NCI-H146 treated with DMSO at 0.1 percent for 48 hours (cell line): Measurements from ENCODE around the gene TSPOAP1.
A peak's percentile ranks its signal among the peaks of the same experiment; 100 is the strongest.

Experiments used
- DNase-seq: peaks from one replicate; lab custom pipeline; 2025; ENCODE audit not compliant: unreplicated experiment; lab: John Stamatoyannopoulos, UW

The TSPOAP1 gene

DNA sequence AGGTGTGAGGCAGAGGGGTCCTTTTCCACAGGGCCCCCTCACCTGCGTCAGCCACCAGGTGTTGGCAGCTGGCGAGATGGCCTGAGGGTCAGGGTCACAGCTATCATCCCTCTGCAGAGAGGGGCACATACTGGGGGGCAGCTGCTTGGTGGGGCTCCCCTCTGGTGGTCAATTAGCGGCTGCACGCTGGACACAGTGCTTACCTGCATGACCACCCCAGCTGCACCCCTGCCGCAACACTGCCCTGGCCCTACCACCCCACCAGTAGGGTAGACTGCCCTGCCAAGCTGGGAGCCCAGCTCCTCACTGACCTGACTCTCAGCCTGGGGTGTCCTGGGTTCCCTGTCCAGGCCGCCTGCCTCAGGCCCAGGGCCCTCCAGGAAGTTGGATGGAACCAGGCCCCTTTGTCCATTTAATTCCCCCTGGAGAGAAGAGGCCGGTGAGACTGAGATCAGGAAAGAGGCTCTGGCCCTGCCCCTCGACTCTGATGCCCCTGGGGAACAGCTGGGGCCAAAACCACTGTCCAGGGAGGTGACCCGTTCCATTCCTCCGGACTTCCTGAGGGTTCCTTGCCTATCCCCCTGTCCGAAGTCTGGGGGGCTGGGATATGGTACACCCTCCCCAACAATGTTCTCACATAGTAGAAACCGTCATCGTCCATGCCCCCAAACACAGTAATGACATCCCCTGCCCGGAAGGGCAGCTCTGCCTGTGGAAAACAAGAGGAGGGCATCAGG is 23.7 kb downstream of the TSPOAP1 start:
- no peak for DNase-seq

DNA sequence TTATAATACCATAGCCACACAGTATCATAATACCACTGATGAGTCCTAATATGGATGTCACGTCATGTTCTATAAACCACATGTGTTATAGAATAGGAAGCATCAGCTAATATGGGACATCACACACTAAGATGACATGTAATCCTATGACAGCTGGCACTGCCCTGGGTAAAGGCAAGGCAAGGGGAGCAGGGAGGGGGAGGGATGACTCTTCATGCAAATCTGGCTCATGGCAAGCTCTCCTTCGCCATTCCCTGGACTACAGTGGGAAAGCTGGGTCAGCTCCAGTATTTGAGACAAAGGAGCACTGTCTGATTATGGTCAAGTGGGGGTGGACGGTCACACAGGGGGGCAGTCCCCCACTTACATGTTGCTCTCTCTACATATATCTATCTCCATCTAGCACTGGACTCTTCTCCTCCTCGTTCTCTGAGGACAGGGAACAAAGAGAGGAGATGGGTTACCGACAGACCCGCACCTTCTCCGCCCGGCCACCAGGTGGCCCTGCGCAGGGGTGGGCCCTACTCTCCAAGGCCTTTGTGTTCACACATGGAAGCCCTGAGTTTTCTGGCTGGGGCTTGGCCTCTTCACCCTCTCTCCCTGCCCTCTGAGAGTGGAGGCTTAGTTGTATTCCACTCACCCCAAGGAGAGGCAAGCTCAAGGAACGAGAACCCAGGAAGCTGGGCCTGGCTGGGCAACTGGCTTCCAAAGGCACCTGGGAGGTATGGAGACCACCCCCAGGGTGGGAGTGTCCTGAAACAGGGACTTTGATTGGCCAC is 24.4 kb downstream of the TSPOAP1 start:
- DNase-seq, result peak; percentile 27

DNA sequence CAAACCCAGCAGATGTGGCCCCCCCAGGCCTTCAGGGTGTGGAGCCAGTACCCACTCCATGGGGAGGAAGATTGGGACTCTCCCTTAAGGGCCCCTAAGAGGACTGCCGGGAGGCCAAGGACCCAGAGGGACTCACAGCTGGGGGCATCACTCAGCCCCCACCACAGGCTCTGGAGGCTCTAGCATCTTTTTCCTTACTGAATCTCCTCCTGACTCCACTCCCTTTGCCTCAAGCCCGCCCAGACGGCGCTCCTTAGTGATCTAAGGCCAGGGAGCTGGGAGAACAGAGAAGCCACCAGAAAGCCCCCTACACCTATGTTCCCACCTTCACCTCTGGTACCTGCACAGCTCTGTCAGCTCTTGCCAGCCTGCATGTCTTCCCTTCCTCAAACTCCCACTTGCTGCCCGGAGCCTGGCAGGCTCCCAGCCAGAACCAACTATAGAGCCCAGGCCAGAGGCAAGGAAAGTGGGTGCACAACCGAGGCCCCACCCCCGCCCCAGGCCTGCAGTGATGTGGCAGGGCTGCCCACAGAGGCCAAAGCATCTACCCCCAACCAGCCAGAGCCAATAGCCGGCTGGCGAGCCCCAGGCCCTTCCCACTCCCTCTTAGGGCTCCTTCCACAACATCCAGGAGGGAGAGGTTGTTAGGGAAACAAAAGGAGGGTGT is 25.5 kb downstream of the TSPOAP1 start:
- DNase-seq, result no peak

DNA sequence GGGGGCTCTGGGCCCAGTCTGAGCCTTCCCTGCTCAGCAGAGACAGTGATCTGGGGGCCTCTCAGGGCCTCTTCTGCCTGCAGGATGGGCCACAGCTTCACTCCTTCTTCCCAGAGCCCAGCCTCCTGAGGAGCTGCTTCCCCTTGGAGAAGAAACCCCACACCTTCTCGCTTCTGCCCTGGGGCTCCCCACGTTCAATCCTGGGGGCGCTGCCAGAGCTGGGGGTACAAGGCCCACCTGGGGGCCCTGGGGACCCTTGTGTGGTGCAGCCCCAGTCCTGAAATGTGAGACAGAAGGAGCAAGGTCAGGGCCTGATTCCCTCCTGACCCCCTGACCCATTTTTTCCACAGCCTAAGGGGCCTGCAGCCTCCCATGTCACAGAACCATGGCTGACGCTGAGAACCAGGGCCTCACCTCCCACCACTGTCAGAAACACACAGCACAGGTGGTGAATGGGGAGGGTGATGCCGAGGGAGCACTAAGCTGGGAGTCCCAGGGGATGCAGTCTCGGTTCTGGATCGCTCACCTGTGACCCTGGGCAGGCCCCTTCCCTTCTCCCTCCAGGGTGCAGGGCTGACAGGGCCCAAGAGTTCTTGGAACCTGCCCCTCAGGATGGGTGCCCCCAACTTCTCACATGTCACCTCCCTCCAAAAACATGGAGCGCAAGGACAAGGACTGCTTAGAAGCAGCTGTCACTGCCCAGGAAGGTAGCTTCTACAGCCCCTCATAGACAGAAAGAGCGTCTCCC is 26.2 kb downstream of the TSPOAP1 start:
- DNase-seq, result no peak

DNA sequence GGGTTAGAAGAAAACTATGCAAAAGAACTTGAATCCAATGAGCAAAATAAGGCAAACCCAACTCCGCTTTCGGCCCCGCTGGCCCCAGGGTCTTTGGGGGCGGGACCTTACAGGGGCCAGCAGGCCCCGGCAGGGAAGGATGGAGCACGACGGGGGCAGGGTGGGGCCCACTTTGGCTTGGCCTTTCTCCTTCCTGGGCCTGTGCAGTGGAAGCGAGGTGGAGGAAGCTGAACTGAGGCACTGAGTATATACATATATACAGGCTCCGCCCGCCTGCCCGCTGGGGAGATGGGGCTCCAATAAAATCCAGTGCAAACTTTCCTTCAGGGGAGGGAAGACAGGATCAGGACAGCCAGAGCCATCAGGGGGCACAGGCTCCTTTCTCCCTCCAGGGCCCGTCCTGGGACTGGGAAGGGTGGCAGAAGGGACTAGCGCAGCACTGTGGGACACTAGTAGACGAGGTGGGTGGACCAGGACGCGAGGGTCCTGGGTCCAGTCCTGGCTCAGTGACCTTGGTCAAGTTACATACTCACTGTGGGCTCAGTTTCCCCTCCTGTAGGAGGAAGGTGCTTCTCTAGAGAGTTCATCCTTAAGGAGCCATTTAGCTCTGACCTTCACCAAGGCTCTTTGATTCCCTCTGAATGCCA is 27.0 kb downstream of the TSPOAP1 start:
- DNase-seq, result no peak

DNA sequence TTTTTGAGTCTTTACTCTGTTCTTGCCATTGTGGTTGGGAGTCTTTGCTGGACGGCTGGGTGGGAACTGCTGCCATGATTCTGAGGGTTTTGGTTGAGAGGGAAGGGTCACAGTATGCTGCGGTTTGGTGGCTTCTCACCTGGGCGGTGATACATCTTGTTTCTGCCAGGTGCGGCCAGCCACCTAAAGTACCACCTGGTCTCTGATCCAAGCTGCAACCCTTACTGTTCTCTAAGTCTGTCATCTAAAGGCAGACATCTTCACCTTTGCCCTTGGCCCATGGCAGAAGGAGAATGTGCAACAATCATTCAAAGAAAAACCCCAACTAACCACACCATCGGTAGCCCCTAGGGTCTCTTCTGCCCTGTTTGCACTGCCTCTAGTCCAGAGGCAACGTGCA is 28.3 kb downstream of the TSPOAP1 start:
- DNase-seq, result no peak

DNA sequence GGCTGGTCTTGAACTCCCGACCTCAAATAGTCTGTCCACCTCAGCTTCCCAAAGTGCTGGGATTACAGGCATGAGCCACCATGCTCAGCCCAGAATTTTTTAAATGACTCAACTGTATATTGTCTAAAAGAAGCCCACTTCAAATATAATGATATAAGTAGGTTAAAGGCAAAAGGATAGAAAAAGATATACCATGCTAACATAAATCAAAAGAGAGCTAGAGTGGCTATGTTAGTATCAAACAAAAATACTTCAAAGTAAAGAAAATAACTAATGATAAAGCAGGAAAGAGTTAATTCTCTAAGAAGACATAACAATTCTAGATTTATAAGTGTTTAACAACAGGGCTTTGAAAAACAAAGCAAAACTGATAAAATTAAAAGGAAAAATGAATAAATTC is 34.6 kb downstream of the TSPOAP1 start:
- no peak for DNase-seq

DNA sequence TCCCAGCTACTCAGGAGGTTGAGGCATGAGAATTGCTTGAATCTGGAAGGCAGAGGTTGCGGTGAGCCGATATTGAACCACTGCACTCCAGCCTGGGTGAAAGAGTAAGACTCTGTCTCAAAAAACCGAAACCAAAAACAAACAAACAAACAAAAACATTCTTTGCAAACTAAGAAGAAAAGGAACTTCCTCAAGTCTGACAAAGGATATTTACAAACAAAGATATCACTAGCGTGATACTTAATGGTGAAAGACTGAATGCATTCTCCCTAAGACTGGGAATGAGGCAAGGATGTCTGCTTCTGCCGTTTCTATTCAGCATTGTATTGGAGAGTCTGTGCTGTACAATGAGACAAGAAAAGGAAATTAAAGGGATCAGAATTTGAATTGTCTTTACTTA is 37.3 kb downstream of the TSPOAP1 start:
- DNase-seq, result no peak

DNA sequence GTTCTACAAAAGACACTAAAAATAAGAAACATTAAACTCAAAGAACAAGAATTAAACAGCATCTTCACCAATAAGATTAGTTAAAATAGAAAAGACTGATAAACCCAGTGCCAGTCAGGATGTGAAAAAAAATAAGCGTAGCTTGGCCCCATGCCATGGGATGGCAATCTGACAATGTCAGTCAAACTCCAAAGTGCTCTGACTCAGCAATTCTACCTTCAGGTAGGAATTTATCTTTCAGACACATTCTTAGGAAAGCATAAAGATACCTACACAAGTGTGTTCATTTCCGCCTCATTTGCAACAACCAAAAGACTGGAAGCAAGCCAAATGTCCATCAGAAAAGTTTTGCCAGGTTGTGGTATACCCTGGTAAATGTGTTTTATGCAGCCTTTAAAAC is 38.7 kb downstream of the TSPOAP1 start:
- no peak for DNase-seq

DNA sequence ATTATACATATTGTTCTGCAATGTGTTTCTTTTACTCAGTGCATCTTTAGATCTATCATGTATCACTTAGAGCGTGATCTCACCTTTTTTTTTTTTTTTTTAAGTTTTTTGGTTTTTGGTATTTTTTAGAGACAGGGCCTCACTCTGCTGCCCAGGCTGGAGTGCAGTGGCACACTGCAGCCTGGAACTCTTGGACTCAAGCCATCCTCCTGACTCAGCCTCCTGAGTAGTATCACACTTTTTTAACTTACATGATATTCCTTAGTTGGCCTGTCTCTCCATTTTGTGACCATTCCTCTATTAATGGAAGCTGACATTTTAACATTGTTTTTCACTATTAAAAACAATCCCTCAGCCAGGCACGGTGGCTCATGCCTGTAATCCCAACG is 43.2 kb downstream of the TSPOAP1 start:
- DNase-seq, result no peak

DNA sequence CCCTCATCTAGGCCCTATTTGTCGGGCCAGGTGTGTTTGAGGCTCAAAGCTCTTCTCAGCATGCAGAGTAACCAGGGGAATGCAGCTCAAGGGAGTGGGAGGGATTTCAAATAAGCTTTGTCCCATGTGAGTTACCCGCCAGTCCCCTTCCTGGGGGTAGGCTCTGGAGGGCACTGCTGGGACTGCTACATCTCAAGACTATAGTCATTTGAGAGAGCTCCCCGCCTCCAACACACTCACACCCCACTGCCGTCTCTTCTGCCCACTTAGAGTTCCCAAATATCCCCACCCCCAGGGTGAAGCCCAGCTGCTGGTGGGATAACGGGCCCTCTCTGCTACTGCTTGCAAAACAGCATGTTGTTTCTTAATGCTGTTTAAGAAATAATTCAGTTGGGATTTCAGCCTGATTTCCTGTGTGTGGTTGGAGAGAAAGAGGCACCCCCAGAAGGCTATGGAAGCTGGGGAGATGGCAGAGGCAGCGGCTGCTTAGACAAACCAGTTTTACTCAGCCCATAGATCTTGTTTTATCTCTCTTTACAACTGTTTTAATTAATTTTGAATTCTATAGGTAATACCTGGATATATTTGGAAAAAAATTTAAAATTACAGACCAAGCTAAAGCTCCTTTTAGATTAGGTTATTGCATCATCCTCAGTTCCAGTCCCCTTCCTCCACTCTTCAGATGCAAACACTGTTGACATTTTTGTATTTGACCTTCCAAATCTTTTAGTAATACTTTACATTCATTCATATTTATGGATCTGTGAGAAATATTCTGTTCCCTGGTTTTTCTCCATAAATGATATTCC is 43.8 kb downstream of the TSPOAP1 start:
- DNase-seq, result no peak

DNA sequence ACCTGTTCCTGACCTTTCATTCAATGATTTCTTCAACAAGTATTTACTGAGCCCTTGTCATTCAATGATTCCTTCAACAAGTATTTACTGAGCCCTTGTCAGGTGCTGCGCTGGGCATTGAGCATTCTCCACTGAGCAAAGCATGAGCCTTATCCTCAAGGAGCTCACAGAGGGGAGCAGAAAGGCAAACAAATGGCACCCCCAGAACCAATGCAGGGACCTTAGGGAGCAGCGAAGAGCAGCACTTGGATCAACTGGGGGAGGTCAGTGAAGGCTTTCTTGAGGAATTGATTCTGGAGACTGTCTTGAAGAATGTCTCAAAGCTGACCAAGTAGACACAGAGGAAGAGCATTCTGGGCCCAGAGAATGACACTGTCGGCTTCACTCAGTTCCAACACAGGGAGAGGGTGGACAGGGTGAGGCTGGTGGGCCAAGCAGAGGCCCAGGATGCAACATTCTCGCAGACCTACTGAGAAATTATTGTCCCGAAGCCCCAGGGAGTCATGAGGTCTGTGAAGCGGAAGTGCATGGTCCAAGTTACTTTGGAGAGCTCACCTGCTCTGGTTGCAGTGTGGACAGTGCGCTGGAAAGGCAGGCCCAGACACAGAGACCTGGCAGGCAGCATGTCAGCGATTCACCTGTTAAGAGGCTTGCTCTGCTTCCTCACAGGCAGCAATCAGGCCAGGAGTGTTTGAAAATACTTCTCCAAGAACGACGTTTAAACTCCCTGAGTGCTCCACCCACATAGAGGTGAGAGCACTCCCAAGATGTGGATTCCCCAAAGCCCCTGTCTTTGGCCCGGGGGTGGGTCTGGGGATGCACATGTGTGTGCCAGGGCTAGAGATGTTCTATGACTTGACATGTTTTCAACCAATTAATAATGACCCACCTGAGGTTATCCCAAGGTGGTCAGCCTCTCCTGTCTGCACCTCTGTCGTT is 44.7 kb downstream of the TSPOAP1 start:
- no peak for DNase-seq

DNA sequence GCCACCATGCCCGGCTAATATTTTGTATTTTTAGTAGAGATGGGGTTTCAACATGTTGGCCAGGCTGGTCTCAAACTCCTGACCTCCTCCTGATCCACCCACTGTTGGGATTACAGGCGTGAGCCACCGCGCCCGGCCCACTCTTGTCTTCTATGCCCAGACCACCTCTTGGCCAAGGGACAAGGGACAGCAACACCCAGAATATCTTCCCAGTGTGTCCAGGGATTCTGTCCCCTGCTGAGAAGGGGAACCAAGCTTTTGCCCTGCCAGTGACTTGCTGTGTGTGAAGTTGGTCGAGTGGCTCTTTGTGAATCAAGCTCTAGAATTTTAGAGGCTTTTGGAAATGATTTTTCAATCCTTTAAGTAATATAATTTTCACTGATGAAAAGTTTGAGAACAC is 46.2 kb downstream of the TSPOAP1 start:
- DNase-seq, result no peak

DNA sequence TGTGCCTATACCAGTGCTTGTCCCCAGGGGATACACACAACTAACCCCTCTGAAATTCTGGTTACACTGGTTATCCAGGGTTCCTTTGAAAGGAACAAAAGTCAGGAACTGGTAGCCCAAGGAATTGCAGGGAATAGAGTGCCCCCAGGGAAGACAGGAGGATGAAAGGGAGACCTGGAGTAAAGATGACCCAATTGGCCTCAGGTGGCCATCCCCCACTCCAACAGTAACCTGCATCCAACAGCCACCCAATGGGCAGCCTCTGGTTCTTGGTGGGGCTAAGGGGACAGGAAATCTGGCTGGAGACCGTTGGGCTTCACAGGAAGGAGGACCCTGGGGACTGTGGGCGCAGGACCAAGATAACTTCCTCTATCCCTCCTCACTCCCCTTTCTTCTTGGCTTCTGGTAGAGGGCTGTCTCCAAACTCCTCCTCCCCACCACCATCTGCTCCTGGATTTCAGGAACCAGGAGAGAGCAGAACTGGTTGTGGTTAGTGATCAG is 47.0 kb downstream of the TSPOAP1 start:
- DNase-seq, result no peak

DNA sequence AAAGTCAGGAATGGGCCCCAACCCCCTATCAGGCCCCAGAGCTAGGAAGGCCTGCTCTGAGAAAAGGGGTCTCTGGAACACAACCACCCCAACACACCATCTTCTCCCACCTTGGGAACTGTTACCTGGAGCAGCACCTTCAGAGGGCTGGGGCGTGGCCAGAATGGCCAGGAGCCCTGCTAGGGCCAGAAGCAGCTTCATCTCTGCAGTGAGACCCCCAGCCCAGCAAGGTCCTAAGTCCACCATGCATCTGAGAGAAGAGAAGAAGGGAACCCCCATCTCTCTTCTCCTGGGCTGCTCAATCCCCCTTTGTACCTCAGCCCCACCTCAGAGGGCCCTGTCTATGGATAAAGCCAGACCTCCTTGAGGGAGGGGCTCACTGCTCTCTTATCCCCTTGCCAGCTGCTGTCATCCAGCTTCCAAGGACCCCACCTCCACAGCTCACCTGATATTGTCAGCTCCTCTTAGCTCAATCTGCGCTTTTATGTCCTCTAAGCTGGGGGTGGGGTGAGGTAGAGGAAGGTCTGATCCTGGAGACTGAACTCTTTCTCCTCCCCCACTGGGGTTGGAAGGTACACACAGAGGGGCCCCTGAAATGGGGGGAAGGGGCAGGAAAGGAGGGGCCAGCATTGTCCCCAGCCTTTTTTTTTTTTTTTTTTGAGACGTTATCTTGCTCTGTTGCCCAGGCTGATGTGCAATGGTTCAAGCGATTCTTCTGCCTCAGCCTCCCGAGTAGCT is 47.9 kb downstream of the TSPOAP1 start, which contains the start of gene MPO:
Gene MPO (minus strand): TSS at position 456 of the 738 bp plus-strand sequence. CDS start 177 bp downstream, at position 279.
- DNase-seq, result no peak

DNA sequence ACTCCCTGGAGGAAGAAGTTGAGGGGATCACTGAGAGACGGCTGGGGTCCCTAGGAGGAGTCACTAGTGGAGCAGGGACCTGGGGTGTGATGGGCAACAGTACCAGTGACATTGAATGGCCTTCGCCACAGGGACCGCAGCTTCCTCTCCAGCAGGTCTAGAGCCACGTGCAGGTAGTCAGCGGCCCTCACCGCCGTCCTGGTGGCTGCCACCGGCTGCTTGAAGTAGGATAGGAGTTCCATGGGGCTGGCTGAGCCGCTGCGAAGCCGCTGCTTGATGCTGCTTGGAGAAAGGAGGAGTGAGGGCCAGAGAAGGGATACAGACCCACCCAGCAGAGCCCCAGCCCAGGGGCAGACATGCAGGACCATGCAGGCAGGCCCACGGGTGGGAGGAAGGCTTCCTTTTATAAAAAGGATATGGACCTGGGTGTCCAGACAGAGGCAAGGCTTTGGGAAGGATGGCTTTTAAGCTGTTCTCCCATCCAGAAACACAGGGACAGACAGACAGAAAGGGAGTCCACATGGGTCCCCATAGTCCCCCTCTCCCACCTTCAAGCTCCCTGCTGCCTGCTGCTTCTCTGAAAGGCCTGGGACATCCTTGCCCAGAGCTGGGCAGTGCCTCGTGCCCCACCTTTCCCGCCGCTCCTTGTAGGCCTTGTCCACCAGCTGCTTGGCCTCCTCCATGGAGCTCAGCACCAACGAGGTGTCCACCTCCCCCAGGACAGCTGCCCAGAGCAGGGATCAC is 48.7 kb downstream of the TSPOAP1 start:
- no peak for DNase-seq

DNA sequence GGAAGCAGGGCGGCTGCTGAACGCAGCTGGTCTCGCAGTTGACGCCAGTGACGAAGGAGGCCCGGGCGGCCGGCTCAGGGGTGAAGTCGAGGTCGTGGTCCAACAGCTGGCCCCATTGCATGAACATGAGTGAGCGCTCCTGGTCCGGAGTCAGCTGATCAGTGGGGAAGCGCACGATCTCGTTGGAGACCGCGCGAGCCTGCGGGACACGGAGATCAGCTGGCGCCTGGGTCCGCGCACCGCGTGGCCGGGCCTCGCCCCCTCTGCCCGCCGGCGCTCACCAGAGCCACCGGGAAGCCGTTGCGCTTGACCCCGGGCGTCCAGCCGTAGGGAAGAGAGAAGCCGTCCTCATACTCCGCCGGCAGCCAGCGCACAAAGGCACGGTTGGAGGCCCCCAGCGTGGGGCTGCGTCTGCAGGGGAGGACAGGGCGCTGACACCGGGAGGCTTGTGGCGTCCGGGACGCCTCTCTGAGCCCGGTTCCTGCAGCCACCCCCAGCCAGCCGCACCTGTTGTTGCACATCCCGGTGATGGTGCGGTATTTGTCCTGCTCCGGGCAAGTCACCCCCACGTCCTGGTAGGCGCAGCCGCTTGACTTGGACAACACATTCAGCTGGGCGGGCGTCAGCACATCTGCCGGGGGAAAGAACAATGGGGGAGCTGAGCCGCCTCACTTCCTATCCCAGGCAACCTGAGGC is 49.4 kb downstream of the TSPOAP1 start:
- peak; percentile 28 for DNase-seq
